GM12878 (cell line): ENCODE data around the gene TTLL7. TPM values are rescaled to one million over a fixed set of nuclear protein-coding genes. Genes with fewer than 3 reads are reported as not detected.

Experiments used
- ATAC-seq: fragments of 200-7000 bp; cut with Tn5 transposase; 3 replicates; pipeline ENCODE4 v1.9.1; 2020; ENCODE audit warnings: mild to moderate bottlenecking, moderate library complexity
- BruUV-seq: library from RNA; stranded (reverse); fragments of 400-500 nt; replicated peaks from 2 replicates; lab custom pipeline; 2021; lab: Mats Ljungman, UMichigan
- CTCF ChIA-PET: fragments of 300-600 bp; sonication (Branson Sonifier 250); formaldehyde crosslinking; extraction: SDS; loops from one replicate; lab custom pipeline; 2021; ENCODE audit warnings: inconsistent platforms; lab: Yijun Ruan, JAX
- POLR2A ChIA-PET: fragments of 350-600 bp; formaldehyde crosslinking; extraction: SDS; loops from one replicate; lab custom pipeline; 2021; ENCODE audit warnings: inconsistent platforms; lab: Charles Lee
- RAD21 ChIA-PET: fragments of 300-600 bp; sonication (Branson Sonifier 250); formaldehyde crosslinking; loops from one replicate; lab custom pipeline; 2023; ENCODE audit warnings: antibody characterized with exemption; ENCODE audit not compliant: unreplicated experiment; lab: Charles Lee
- SMC1A ChIA-PET: fragments of 300-600 bp; sonication (Branson Sonifier 250); formaldehyde crosslinking; loops from one replicate; lab custom pipeline; 2023; ENCODE audit not compliant: unreplicated experiment, uncharacterized antibody; lab: Charles Lee
- DNase-seq: peaks from one replicate; pipeline ENCODE4 v3.0.0-alpha.2; 2011; ENCODE audit warnings: low read depth, low spot score
- FAIRE-seq: peaks from 3 replicates; lab custom pipeline; 2011; peaks lifted over from hg19 to GRCh38; lab: Jason Lieb, UNC
- H2AFZ ChIP-seq: 2 replicates; pipeline ENCODE4 v1.6.0; 2011; ENCODE audit warnings: low read depth, low read length, control low read depth; ENCODE audit not compliant: control insufficient read depth
- H3K27ac ChIP-seq: 2 replicates; pipeline ENCODE4 v1.5.1; 2011; ENCODE audit warnings: control low read depth; ENCODE audit not compliant: control insufficient read depth, insufficient read depth
- H3K27me3 ChIP-seq, 2 experiments: replicated peaks in 1 of 2; 2 replicates each; pipeline versions ENCODE4 v1.6.0 to v1.6.1; 2011; ENCODE audit warnings: low read length in 1 of 2; ENCODE audit not compliant: control insufficient read depth in 2 of 2, insufficient read depth in 2 of 2
- H3K36me3 ChIP-seq, 2 experiments: 2 replicates each; pipeline ENCODE4 v1.5.1; 2011; ENCODE audit warnings: low read length in 1 of 2; ENCODE audit not compliant: control insufficient read depth in 2 of 2, insufficient read depth in 2 of 2
- H3K4me1 ChIP-seq: 2 replicates; pipeline ENCODE4 v1.6.1; 2011; ENCODE audit warnings: mild to moderate bottlenecking, low read length, moderate library complexity, mixed read lengths; ENCODE audit not compliant: control insufficient read depth, insufficient read depth
- H3K4me2 ChIP-seq: 2 replicates; pipeline ENCODE4 v1.6.0; 2011; ENCODE audit warnings: control low read depth; ENCODE audit not compliant: control insufficient read depth, insufficient read depth
- H3K4me3 ChIP-seq: fragments of 200-600 bp; sonication (generic); 2 replicates; pipeline ENCODE4 v1.5.1; 2016
- H3K79me2 ChIP-seq: 2 replicates; pipeline ENCODE4 v1.6.0; 2011; ENCODE audit warnings: low read length; ENCODE audit not compliant: control insufficient read depth, insufficient read depth
- H3K9ac ChIP-seq: 2 replicates; pipeline ENCODE4 v1.8.0; 2011; ENCODE audit warnings: low read length, control low read depth, mixed read lengths; ENCODE audit not compliant: control insufficient read depth, insufficient read depth
- H3K9me3 ChIP-seq: replicated peaks from 3 replicates; pipeline ENCODE4 v1.5.1; 2011; ENCODE audit warnings: mild to moderate bottlenecking, low read length; ENCODE audit not compliant: control insufficient read depth, insufficient read depth
- H4K20me1 ChIP-seq: 2 replicates; pipeline ENCODE4 v1.6.0; 2011; ENCODE audit not compliant: control insufficient read depth, insufficient read depth
- ATF2 ChIP-seq: IDR thresholded peaks from 2 replicates; pipeline ENCODE4 v1.6.1; 2012; ENCODE audit warnings: low read length, inconsistent platforms
- BCLAF1 ChIP-seq: fragments of 450-650 bp; IDR thresholded peaks from 2 replicates; pipeline ENCODE4 v1.6.1; 2017; ENCODE audit warnings: antibody characterized with exemption, mild to moderate bottlenecking, moderate library complexity
- CBX3 ChIP-seq: fragments of 200-600 bp; sonication (generic); IDR thresholded peaks from 2 replicates; pipeline ENCODE4 v1.6.1; 2016; ENCODE audit warnings: low read depth, borderline replicate concordance
- CEBPZ ChIP-seq: fragments of 150-350 bp; IDR thresholded peaks from 2 replicates; pipeline ENCODE4 v1.6.1; 2016; ENCODE audit warnings: low read depth, low read length
- CHD1 ChIP-seq: IDR thresholded peaks from 2 replicates; pipeline ENCODE4 v1.6.1; 2012; ENCODE audit warnings: low read depth, low read length, improper control_type of control experiment
- ELK1 ChIP-seq: IDR thresholded peaks from 2 replicates; pipeline ENCODE4 v1.6.1; 2012; ENCODE audit warnings: low read depth, low read length, improper control_type of control experiment
- HDAC6 ChIP-seq: fragments of 200-600 bp; sonication (generic); IDR thresholded peaks from one replicate; pipeline ENCODE4 v1.8.0; 2017; ENCODE audit warnings: antibody characterized with exemption; ENCODE audit not compliant: unreplicated experiment
- MTA2 ChIP-seq: fragments of 450-650 bp; IDR thresholded peaks from 2 replicates; pipeline ENCODE4 v1.6.1; 2016; ENCODE audit warnings: low read depth, mild to moderate bottlenecking, moderate library complexity
- MXI1 ChIP-seq: fragments of 150-350 bp; IDR thresholded peaks from 2 replicates; pipeline ENCODE4 v1.6.1; 2011; ENCODE audit warnings: low read depth, mild to moderate bottlenecking, inconsistent platforms, low read length, improper control_type of control experiment
- NFYA ChIP-seq: IDR thresholded peaks from 2 replicates; pipeline ENCODE4 v1.6.1; 2011; ENCODE audit warnings: low read depth, mild to moderate bottlenecking, low read length, improper control_type of control experiment, borderline replicate concordance
- NKRF ChIP-seq: fragments of 450-650 bp; conservative IDR thresholded peaks from 2 replicates; pipeline ENCODE4 v1.6.1; 2017; ENCODE audit warnings: mild to moderate bottlenecking, moderate library complexity
- SIX5 ChIP-seq: IDR thresholded peaks from 2 replicates; pipeline ENCODE4 v1.6.1; 2011; ENCODE audit warnings: mild to moderate bottlenecking, low read depth, low read length, moderate library complexity; ENCODE audit not compliant: severe bottlenecking
- SP1 ChIP-seq: IDR thresholded peaks from one replicate; pipeline ENCODE4 v1.6.1; 2011; ENCODE audit warnings: low read depth, low read length
- in situ Hi-C: fragments of 300-500 bp; cut with MboI; formaldehyde crosslinking; loops from 9 replicates; pipeline ENCODE4 v1.14.3; 2018; ENCODE audit warnings: mixed read lengths
- intact Hi-C: fragments of 100-400 bp; cut with micrococcal nuclease; formaldehyde crosslinking; loops from one replicate; pipeline ENCODE4 v1.14.2; 2022; ENCODE audit not compliant: unreplicated experiment
- polyA plus RNA-seq, 11 experiments: library from polyadenylated mRNA; depleted of rRNA in 4 of 11; unstranded in 6 of 11; stranded (reverse) in 5 of 11; fragments of >200 nt; fragmentation: Nextera tagmentation in 4 of 11; fragmentation: Illumina TruSeq in 1 of 11; extraction: Ambion mirVana in 4 of 11; extraction: Trizol in 1 of 11; gene quantifications; 1 replicate in 1 of 11; 2 replicates in 10 of 11; pipeline versions ENCODE4 v1.2.1 to v1.2.3, GENCODE V29; 2011 to 2016; ENCODE audit warnings: inconsistent platforms in 2 of 11, missing spikeins in 2 of 11, low read depth in 1 of 11
- total RNA-seq, 4 experiments: library from RNA; depleted of rRNA in 3 of 4; stranded (reverse); fragments of >200 nt in 3 of 4; fragmentation: Illumina TruSeq in 1 of 4; extraction: Trizol in 1 of 4; gene quantifications; 2 replicates each; pipeline versions ENCODE4 v1.2.1 to v1.2.3, GENCODE V29; 2013 to 2021

The TTLL7 gene
- total and polyA plus RNA-seq, 10 of the 15 experiments (the other 5 are each of a cell fraction or from before 2014, with no cell fraction given): 0.03 to 1.4 (median 0.61) TPM

GRCh38 chr1:83960669-83961277, 38.2 kb downstream of the TTLL7 start:
- Histone ChIP-seq H3K4me3 (no peak overlapping the region), H2AFZ (no peak overlapping the region), H3K4me2 (no peak overlapping the region), H3K27ac (no peak overlapping the region), H3K9ac (no peak overlapping the region), H3K36me3 (no peaks in the 10 kb centered on the region), H3K9me3 (no peaks in the 10 kb centered on the region), H3K4me1 (no peaks in the 10 kb centered on the region), H3K27me3 (no peaks in the 10 kb centered on the region), H3K79me2 (no peaks in the 10 kb centered on the region), H4K20me1 (no peaks in the 10 kb centered on the region)
- POLR2A ChIA-PET: no interaction called here
- intact Hi-C loops: no loop called here
- CTCF ChIA-PET: interaction anchor here (1.0 kb wide), 1 partner anchor 9 kb away, joined by 3 read pairs; no protein-coding TSS in a partner anchor
- FAIRE-seq (no peak), ATAC-seq (no peak), DNase-seq (no peak)
- in situ Hi-C loops: no loop called here
- SMC1A ChIA-PET: interaction anchor here (0.6 to 1.3 kb wide), 2 partner anchors 19 to 1168 kb away, joined by 3 to 5 read pairs; no protein-coding TSS in a partner anchor
- RAD21 ChIA-PET: no interaction called here
- BruUV-seq: no TSS peak
- TF ChIP-seq HDAC6 (no peak), BCLAF1 (no peak), CEBPZ (no peak), CHD1 (no peak), NFYA (no peak), MXI1 (no peak), NKRF (no peak), ELK1 (no peak), SIX5 (no peak), ATF2 (no peak), MTA2 (no peak), SP1 (no peak), CBX3 (no peak)
